OCI-LY1 (cell line): ENCODE results near the gene TMEM176B.

Experiments
- H2AFZ ChIP-seq: fragments of 200-600 bp; sonication (generic), shearing (Covaris generic); 2 replicates; pipeline ENCODE4 v1.6.0; 2014; ENCODE audit warnings: antibody characterized with exemption, mild to moderate bottlenecking, low read length
- H3F3A ChIP-seq: fragments of 200-600 bp; sonication (generic), shearing (Covaris generic); 2 replicates; pipeline ENCODE4 v1.6.0; 2014; ENCODE audit warnings: mild to moderate bottlenecking, antibody characterized with exemption, low read length, moderate library complexity; ENCODE audit not compliant: insufficient read depth
- H3K27ac ChIP-seq: fragments of 200-600 bp; sonication (generic); 2 replicates; pipeline ENCODE4 v1.5.1; 2014; ENCODE audit warnings: low read length, mixed run types, mild to moderate bottlenecking, low read depth; ENCODE audit not compliant: poor library complexity, severe bottlenecking
- H3K27me3 ChIP-seq: fragments of 200-600 bp; sonication (generic); 2 replicates; pipeline ENCODE4 v1.6.0; 2014; ENCODE audit warnings: antibody characterized with exemption, mild to moderate bottlenecking, low read length, moderate library complexity; ENCODE audit not compliant: insufficient read depth
- H3K36me3 ChIP-seq: fragments of 200-600 bp; sonication (generic); 2 replicates; pipeline ENCODE4 v1.6.1; 2014; ENCODE audit warnings: mild to moderate bottlenecking, antibody characterized with exemption, low read length, moderate library complexity, mixed read lengths; ENCODE audit not compliant: insufficient read depth
- H3K4me1 ChIP-seq: fragments of 200-600 bp; sonication (generic); 2 replicates; pipeline ENCODE4 v1.5.1; 2014; ENCODE audit warnings: mild to moderate bottlenecking, low read length, moderate library complexity; ENCODE audit not compliant: insufficient read depth, severe bottlenecking
- H3K4me2 ChIP-seq: fragments of 200-600 bp; sonication (generic), shearing (Covaris generic); 2 replicates; pipeline ENCODE4 v1.6.1; 2014; ENCODE audit warnings: low read length
- H3K4me3 ChIP-seq: fragments of 200-600 bp; sonication (generic); 2 replicates; pipeline ENCODE4 v1.5.1; 2014; ENCODE audit warnings: low read length, low read depth, mild to moderate bottlenecking, mixed read lengths; ENCODE audit not compliant: poor library complexity, severe bottlenecking
- H3K79me2 ChIP-seq: fragments of 200-600 bp; shearing (Covaris generic); 2 replicates; pipeline ENCODE4 v1.6.1; 2016; ENCODE audit warnings: mixed run types, low read length, mixed read lengths; ENCODE audit not compliant: insufficient read depth
- H3K9ac ChIP-seq: fragments of 200-600 bp; sonication (generic), shearing (Covaris generic); 2 replicates; pipeline ENCODE4 v1.6.1; 2014; ENCODE audit warnings: mild to moderate bottlenecking, low read length, mixed read lengths
- H3K9me2 ChIP-seq: fragments of 200-600 bp; sonication (generic), shearing (Covaris generic); 2 replicates; pipeline ENCODE4 v1.6.1; 2014; ENCODE audit warnings: low read depth, mild to moderate bottlenecking, low read length, mixed read lengths
- H3K9me3 ChIP-seq: fragments of 200-600 bp; shearing (Covaris generic); 2 replicates; pipeline ENCODE4 v1.6.1; 2014; ENCODE audit warnings: low read length, mixed read lengths
- H4K20me1 ChIP-seq: fragments of 200-600 bp; sonication (generic), shearing (Covaris generic); 2 replicates; pipeline ENCODE4 v1.6.0; 2016; ENCODE audit warnings: mild to moderate bottlenecking, low read length; ENCODE audit not compliant: insufficient read depth
- EZH2 ChIP-seq: fragments of 200-600 bp; sonication (generic), shearing (Covaris generic); IDR thresholded peaks from 2 replicates; pipeline ENCODE4 v1.8.0; 2017; ENCODE audit warnings: borderline replicate concordance, mixed run types, mild to moderate bottlenecking, antibody characterized with exemption, low read length, moderate library complexity, mixed read lengths
- TF ChIP-seq, protein P1 (sequence below): fragments of 200-600 bp; sonication (generic), shearing (Covaris generic); IDR thresholded peaks from 2 replicates; pipeline ENCODE4 v1.5.1; 2017; ENCODE audit warnings: mild to moderate bottlenecking, antibody characterized with exemption, low read length, moderate library complexity, mixed read lengths

Gene TMEM176B

DNA sequence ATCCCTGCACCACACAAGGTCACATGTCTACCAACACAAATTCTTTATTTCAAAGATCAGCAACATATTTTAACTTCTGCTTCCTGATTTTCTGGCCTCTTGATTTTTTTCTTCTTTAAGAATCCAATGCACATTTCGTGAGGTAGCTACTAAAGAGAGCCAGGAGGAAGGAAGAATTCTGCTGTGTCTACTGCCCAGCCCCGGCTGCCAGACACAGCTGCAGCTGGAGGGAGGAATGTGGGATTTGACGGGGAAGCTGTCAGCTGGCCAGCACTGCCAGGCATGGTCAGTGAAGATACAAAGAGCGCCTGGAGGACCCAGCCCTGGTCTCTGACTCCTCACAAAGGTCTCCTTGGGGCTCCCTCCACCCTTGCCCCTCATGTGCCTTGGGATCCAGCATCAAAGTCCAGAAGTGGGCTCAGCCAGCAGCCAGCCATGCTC, 45.3 kb upstream of the TMEM176B start:
- Histone ChIP-seq H3K9me3 (no peaks in the 10 kb centered on the region), H3K9me2 (no peaks in the 10 kb centered on the region), H3K36me3 (no peaks in the 10 kb centered on the region), H3K79me2 (no peaks in the 10 kb centered on the region), H3F3A (no peaks in the 10 kb centered on the region), H3K4me1 (no peaks in the 10 kb centered on the region), H3K4me2 (no peak overlapping the region), H3K4me3 (no peak overlapping the region), H3K27me3 (peaks cover 18% of the 10 kb centered on the region; the same call in 1 of the 2 replicates), H4K20me1 (no peaks in the 10 kb centered on the region), H2AFZ (no peak overlapping the region), H3K9ac (no peak overlapping the region), H3K27ac (no peak overlapping the region)
- TF ChIP-seq, protein P1, sequence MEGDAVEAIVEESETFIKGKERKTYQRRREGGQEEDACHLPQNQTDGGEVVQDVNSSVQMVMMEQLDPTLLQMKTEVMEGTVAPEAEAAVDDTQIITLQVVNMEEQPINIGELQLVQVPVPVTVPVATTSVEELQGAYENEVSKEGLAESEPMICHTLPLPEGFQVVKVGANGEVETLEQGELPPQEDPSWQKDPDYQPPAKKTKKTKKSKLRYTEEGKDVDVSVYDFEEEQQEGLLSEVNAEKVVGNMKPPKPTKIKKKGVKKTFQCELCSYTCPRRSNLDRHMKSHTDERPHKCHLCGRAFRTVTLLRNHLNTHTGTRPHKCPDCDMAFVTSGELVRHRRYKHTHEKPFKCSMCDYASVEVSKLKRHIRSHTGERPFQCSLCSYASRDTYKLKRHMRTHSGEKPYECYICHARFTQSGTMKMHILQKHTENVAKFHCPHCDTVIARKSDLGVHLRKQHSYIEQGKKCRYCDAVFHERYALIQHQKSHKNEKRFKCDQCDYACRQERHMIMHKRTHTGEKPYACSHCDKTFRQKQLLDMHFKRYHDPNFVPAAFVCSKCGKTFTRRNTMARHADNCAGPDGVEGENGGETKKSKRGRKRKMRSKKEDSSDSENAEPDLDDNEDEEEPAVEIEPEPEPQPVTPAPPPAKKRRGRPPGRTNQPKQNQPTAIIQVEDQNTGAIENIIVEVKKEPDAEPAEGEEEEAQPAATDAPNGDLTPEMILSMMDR: no peak
- no peak for TF ChIP-seq EZH2

DNA sequence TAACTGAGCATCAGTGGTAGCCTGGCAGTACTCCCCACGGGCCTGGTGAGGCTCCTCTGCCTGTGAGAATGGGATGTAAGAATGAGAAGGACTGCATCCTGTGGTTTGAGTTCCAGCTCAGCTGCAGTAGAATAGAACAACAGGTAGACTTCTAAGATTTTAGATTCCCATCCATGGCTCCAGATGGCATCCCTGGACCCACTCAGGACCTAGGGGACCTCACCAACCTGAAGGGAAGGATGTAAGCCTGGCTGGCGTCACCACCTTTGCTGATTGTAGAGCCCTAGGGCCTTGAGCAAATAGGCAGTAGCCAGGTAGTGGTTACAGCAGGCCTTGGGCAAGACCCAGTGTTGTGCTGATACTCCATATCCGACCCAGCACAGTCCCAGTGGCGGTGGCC, 42.6 kb upstream of the TMEM176B start:
- Histone ChIP-seq H4K20me1 (no peaks in the 10 kb centered on the region), H3K4me2 (no peak overlapping the region), H3K9ac (no peak overlapping the region), H3K27ac (no peak overlapping the region), H3F3A (no peaks in the 10 kb centered on the region), H3K4me3 (no peak overlapping the region), H3K9me2 (no peaks in the 10 kb centered on the region), H3K9me3 (no peaks in the 10 kb centered on the region), H3K4me1 (no peaks in the 10 kb centered on the region), H3K79me2 (no peaks in the 10 kb centered on the region), H3K27me3 (peaks cover 14% of the 10 kb centered on the region), H2AFZ (no peak overlapping the region), H3K36me3 (no peaks in the 10 kb centered on the region)
- TF ChIP-seq EZH2: no peak
- TF ChIP-seq, protein P1: no peak

DNA sequence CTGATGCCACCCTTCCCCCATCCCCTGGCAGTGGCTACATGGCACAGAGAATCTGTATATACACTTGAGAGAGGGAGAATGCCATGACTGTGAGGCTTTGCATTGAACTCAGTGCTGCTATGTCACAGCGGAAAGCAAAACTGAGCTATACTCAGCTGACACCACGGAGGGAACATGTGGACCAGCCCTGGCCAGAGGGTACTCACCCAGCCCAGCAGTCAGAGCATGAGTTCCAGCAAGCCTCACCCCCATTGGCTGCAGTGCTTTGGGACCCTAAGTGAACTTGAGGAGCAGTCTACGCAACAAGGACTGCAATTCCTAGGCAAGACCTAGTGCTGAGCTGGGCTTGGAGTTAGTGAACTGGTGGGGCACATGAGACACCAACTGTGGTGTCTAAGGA, 41.9 kb upstream of the TMEM176B start:
- no peak overlapping the region for H2AFZ ChIP-seq
- peaks cover 14% of the 10 kb centered on the region for H3K27me3 ChIP-seq
- H3F3A ChIP-seq: no peaks in the 10 kb centered on the region
- H4K20me1 ChIP-seq: no peaks in the 10 kb centered on the region
- no peak overlapping the region for H3K4me2 ChIP-seq
- no peaks in the 10 kb centered on the region for H3K9me3 ChIP-seq
- no peak overlapping the region for H3K4me3 ChIP-seq
- no peak overlapping the region for H3K9ac ChIP-seq
- H3K27ac ChIP-seq: no peak overlapping the region
- no peaks in the 10 kb centered on the region for H3K9me2 ChIP-seq
- H3K79me2 ChIP-seq: no peaks in the 10 kb centered on the region
- no peaks in the 10 kb centered on the region for H3K4me1 ChIP-seq
- no peaks in the 10 kb centered on the region for H3K36me3 ChIP-seq
- no peak for TF ChIP-seq EZH2
- TF ChIP-seq, protein P1: no peak
